ENCODE measurements around the gene SNTG2.
"Not testable (repeated sequence)": the region's sequence is repeated elsewhere in the genome, so short reads cannot be mapped to it uniquely, and the experiment has no call there.

Gene SNTG2

GRCh38 chr2:1394709-1395408, 444.2 kb downstream of the SNTG2 start:
- no peak for DNase-seq

- no peak for DNase-seq
Observed at GRCh38 chr2:1397350-1397749, 446.7 kb downstream of the SNTG2 start.

- DNase-seq, result no peak
Observed at GRCh38 chr2:1398191-1398590, 447.5 kb downstream of the SNTG2 start.

- DNase-seq, result no peak
Observed at GRCh38 chr2:1400943-1401735, 450.5 kb downstream of the SNTG2 start.

GRCh38 chr2:1402064-1402463, 451.4 kb downstream of the SNTG2 start:
- no peak for DNase-seq

GRCh38 chr2:1403565-1403964, 452.9 kb downstream of the SNTG2 start:
- no peak for DNase-seq

- no peak for DNase-seq
Observed at GRCh38 chr2:1405124-1405523, 454.5 kb downstream of the SNTG2 start.

GRCh38 chr2:1405967-1406366, 455.3 kb downstream of the SNTG2 start:
- no peak for DNase-seq

GRCh38 chr2:1406434-1406833, 455.8 kb downstream of the SNTG2 start:
- DNase-seq, result no peak

GRCh38 chr2:1407950-1408675, 457.5 kb downstream of the SNTG2 start:
- DNase-seq, result no peak

GRCh38 chr2:1413156-1413710, 462.6 kb downstream of the SNTG2 start, which contains the start of gene TPO:
TPO (plus strand) TSS chr2:1413463; CDS start chr2:1414409, 946 bp downstream.
- no peak for DNase-seq

- DNase-seq, result no peak
Observed at GRCh38 chr2:1414121-1414520, 463.5 kb downstream of the SNTG2 start.

- DNase-seq, result not testable (repeated sequence)
Observed at GRCh38 chr2:1414901-1415300, 464.3 kb downstream of the SNTG2 start.

GRCh38 chr2:1415501-1415900, 464.9 kb downstream of the SNTG2 start:
- DNase-seq, result no peak

All from fibroblast of skin of right biceps (primary cell).